B cell (primary cell): ENCODE data around the gene NUP98. TPM values are rescaled to one million over a fixed set of nuclear protein-coding genes. Genes with fewer than 3 reads are reported as not detected.

Experiments used
- ATAC-seq: fragments of 200-7000 bp; cut with Tn5 transposase; one replicate; pipeline ENCODE4 v1.10.0; 2021; ENCODE audit warnings: low read depth, mild to moderate bottlenecking, moderate number of reproducible peaks, moderate library complexity
- CTCF ChIA-PET: fragments of 350-600 bp; sonication (Branson Sonifier 250); formaldehyde crosslinking; loops from one replicate; lab custom pipeline; 2021; ENCODE audit warnings: antibody characterized with exemption, inconsistent platforms; lab: Charles Lee
- POLR2A ChIA-PET: fragments of 350-600 bp; sonication (Branson Sonifier 250); formaldehyde crosslinking; loops from one replicate; lab custom pipeline; 2021; ENCODE audit warnings: antibody characterized with exemption; lab: Charles Lee
- DNase-seq: peaks from one replicate; pipeline ENCODE4 v3.0.0; 2013
- H2AFZ ChIP-seq: 2 replicates; pipeline ENCODE4 v1.6.1; 2012; ENCODE audit warnings: mild to moderate bottlenecking, low read depth, low read length; ENCODE audit not compliant: insufficient read depth, poor library complexity, severe bottlenecking
- H3K27ac ChIP-seq, 2 donors: 1 replicate in 1 of 2; 2 replicates in 1 of 2; pipeline ENCODE4 v1.5.1; 2012 to 2013; ENCODE audit warnings: low read length in 2 of 2, mild to moderate bottlenecking in 2 of 2, moderate library complexity in 1 of 2
- H3K27me3 ChIP-seq, 4 experiments: fragments of 200-600 bp in 1 of 4; sonication (generic) in 1 of 4; replicated peaks in 1 of 4; 1 replicate in 2 of 4; 2 replicates in 2 of 4; pipeline versions ENCODE4 v1.6.1 to v1.7.0; 2013 to 2016; ENCODE audit warnings: low read length in 3 of 4, mild to moderate bottlenecking in 2 of 4, mixed read lengths in 1 of 4, moderate library complexity in 1 of 4; ENCODE audit not compliant: insufficient read depth in 4 of 4, control insufficient read depth in 3 of 4; ENCODE audit errors: control extremely low read depth in 1 of 4
- H3K36me3 ChIP-seq, 2 experiments: replicated peaks in 1 of 2; 1 replicate in 1 of 2; 2 replicates in 1 of 2; pipeline versions ENCODE4 v1.6.1 to v1.7.1; 2013; ENCODE audit warnings: low read length in 1 of 2; ENCODE audit not compliant: insufficient read depth in 2 of 2, control insufficient read depth in 1 of 2; ENCODE audit errors: control extremely low read depth in 1 of 2, extremely low read depth in 1 of 2
- H3K4me1 ChIP-seq, 2 donors: fragments of 200-600 bp in 1 of 2; sonication (generic) in 1 of 2; 1 replicate in 1 of 2; 2 replicates in 1 of 2; pipeline versions ENCODE4 v1.5.1 to v1.6.1; 2013 to 2017; ENCODE audit warnings: low read length in 2 of 2; ENCODE audit not compliant: control insufficient read depth in 2 of 2, insufficient read depth in 2 of 2
- H3K4me2 ChIP-seq: replicated peaks from 2 replicates; pipeline ENCODE3; 2012; ENCODE audit warnings: mild to moderate bottlenecking, low read depth, low read length; ENCODE audit not compliant: poor library complexity, severe bottlenecking
- H3K4me3 ChIP-seq, 5 experiments: fragments of 200-600 bp in 1 of 5; sonication (generic) in 1 of 5; 1 replicate in 3 of 5; 2 replicates in 2 of 5; pipeline versions ENCODE4 v1.5.1 to v1.7.0; 2011 to 2016; ENCODE audit warnings: low read length in 4 of 5, mild to moderate bottlenecking in 4 of 5, low read depth in 2 of 5, control low read depth in 1 of 5, moderate library complexity in 1 of 5; ENCODE audit not compliant: insufficient read depth in 1 of 5; ENCODE audit errors: control extremely low read depth in 1 of 5, extremely low read depth in 1 of 5
- H3K79me2 ChIP-seq: fragments of 200-600 bp; sonication (generic); one replicate; pipeline ENCODE4 v1.6.0; 2016; ENCODE audit warnings: low read length; ENCODE audit not compliant: control insufficient read depth, insufficient read depth
- H3K9ac ChIP-seq: fragments of 200-600 bp; sonication (generic); 2 replicates; pipeline ENCODE4 v1.6.1; 2017; ENCODE audit warnings: mild to moderate bottlenecking, low read length, moderate library complexity
- H3K9me3 ChIP-seq, 3 donors: one replicate each; pipeline versions ENCODE4 v1.6.1 to v1.7.1; 2013; ENCODE audit warnings: low read length in 2 of 3; ENCODE audit not compliant: control insufficient read depth in 2 of 3, insufficient read depth in 1 of 3; ENCODE audit errors: control extremely low read depth in 1 of 3
- H4K20me1 ChIP-seq: 2 replicates; pipeline ENCODE4 v1.6.0; 2012; ENCODE audit warnings: mild to moderate bottlenecking, low read length; ENCODE audit not compliant: insufficient read depth, control insufficient read depth, poor library complexity, severe bottlenecking
- H3K27ac Mint-ChIP-seq: one replicate; pipeline ENCODE4 v1.8.0; 2021; ENCODE audit warnings: mixed read lengths
- H3K27me3 Mint-ChIP-seq: one replicate; pipeline ENCODE4 v1.8.0; 2021; ENCODE audit warnings: mixed read lengths
- H3K4me1 Mint-ChIP-seq: one replicate; pipeline ENCODE4 v1.8.0; 2021; ENCODE audit warnings: mixed read lengths
- H3K4me3 Mint-ChIP-seq: one replicate; pipeline ENCODE4 v1.8.0; 2021; ENCODE audit warnings: mixed read lengths
- H3K9me3 Mint-ChIP-seq: one replicate; pipeline ENCODE4 v1.8.0; 2022; ENCODE audit warnings: mixed read lengths; ENCODE audit not compliant: insufficient read depth
- EZH2 ChIP-seq: IDR thresholded peaks from 2 replicates; pipeline ENCODE4 v1.6.1; 2012; ENCODE audit warnings: borderline replicate concordance, low read depth, mild to moderate bottlenecking, moderate library complexity, low read length; ENCODE audit not compliant: insufficient read depth, poor library complexity, severe bottlenecking
- WGBS: methylation state at CpG from one replicate; pipeline ENCODE4 v1.1.5; 2013; ENCODE audit warnings: missing lambda C conversion rate; ENCODE audit not compliant: insufficient coverage; 5-methylcytosine and 5-hydroxymethylcytosine counted together
- intact Hi-C: fragments of 100-400 bp; cut with micrococcal nuclease; formaldehyde crosslinking; loops from one replicate; pipeline ENCODE4 v1.10.0; 2022
- polyA plus RNA-seq: library from polyadenylated mRNA; depleted of rRNA; stranded (reverse); fragments of >200 nt; gene quantifications from 2 replicates; pipeline ENCODE4 v1.2.3, GENCODE V29; 2012
- total RNA-seq, 2 donors: library from RNA; stranded (reverse); fragments of 120-200 nt in 1 of 2; gene quantifications; 1 replicate in 1 of 2; 2 replicates in 1 of 2; pipeline versions ENCODE4 v1.2.3 to v1.2.4, GENCODE V29; 2013 to 2022
- TF ChIP-seq, protein P1 (sequence below): fragments of 200-600 bp; IDR thresholded peaks from one replicate; pipeline ENCODE4 v1.8.0; 2022; ENCODE audit warnings: antibody characterized with exemption, mild to moderate bottlenecking

NUP98 gene
- total and polyA plus RNA-seq, 2 donors (not counting 1 experiment from before 2014, with no cell fraction given): 99.8 to 111 TPM

- Histone ChIP-seq H3K79me2 (no peaks in the 10 kb centered on the region), H3K36me3 (no peaks in the 10 kb centered on the region), H3K9me3 (peaks cover 0 to 5% (median 0%) of the 10 kb centered on the region in 3 donors), H3K27me3 (peaks cover 0 to 27% (median 12%) of the 10 kb centered on the region in 4 experiments), H3K27ac (no peak overlapping the region), H3K4me2 (no peak overlapping the region), H2AFZ (no peak overlapping the region), H3K9ac (no peak overlapping the region), H3K4me3 (no peak overlapping the region), H4K20me1 (no peaks in the 10 kb centered on the region), H3K4me1 (peaks cover 10 to 14% of the 10 kb centered on the region in 2 donors)
- no peak for TF ChIP-seq EZH2
- TF ChIP-seq, protein P1, sequence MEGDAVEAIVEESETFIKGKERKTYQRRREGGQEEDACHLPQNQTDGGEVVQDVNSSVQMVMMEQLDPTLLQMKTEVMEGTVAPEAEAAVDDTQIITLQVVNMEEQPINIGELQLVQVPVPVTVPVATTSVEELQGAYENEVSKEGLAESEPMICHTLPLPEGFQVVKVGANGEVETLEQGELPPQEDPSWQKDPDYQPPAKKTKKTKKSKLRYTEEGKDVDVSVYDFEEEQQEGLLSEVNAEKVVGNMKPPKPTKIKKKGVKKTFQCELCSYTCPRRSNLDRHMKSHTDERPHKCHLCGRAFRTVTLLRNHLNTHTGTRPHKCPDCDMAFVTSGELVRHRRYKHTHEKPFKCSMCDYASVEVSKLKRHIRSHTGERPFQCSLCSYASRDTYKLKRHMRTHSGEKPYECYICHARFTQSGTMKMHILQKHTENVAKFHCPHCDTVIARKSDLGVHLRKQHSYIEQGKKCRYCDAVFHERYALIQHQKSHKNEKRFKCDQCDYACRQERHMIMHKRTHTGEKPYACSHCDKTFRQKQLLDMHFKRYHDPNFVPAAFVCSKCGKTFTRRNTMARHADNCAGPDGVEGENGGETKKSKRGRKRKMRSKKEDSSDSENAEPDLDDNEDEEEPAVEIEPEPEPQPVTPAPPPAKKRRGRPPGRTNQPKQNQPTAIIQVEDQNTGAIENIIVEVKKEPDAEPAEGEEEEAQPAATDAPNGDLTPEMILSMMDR: no peak
- ChIA-PET POLR2A (no interaction called here), CTCF (no interaction called here)
- intact Hi-C loops: no loop called here
- no peak for ATAC-seq
- Mint-ChIP-seq H3K27me3 (peaks cover 44% of the 10 kb centered on the region), H3K27ac (no peak overlapping the region), H3K4me3 (no peak overlapping the region), H3K9me3 (no peaks in the 10 kb centered on the region), H3K4me1 (peaks cover 10% of the 10 kb centered on the region)
- DNase-seq: no peak
- 86% methylated on average over 1 of the region's 5 CpGs for WGBS
These were observed 158.8 kb downstream of the NUP98 start for GRCh38 chr11:3638513-3638912.

GRCh38 chr11:3637201-3637600 lies 160.2 kb downstream of the NUP98 start:
- no peak overlapping the region for H3K4me3 ChIP-seq
- intact Hi-C loops: no loop called here
- H3K9me3 Mint-ChIP-seq: no peaks in the 10 kb centered on the region
- H3K4me1 ChIP-seq: peaks cover 0 to 6% of the 10 kb centered on the region in 2 donors
- no peak for TF ChIP-seq EZH2
- TF ChIP-seq, protein P1: no peak
- H3K27ac ChIP-seq: no peak overlapping the region
- no peaks in the 10 kb centered on the region for H3K36me3 ChIP-seq
- peaks cover 0 to 16% (median 7%) of the 10 kb centered on the region in 4 experiments for H3K27me3 ChIP-seq
- no peak overlapping the region for H2AFZ ChIP-seq
- DNase-seq (no peak), ATAC-seq (no peak)
- H3K4me1 Mint-ChIP-seq: peaks cover 4% of the 10 kb centered on the region
- H3K9me3 ChIP-seq: peaks cover 0 to 5% (median 0%) of the 10 kb centered on the region in 3 donors
- no peaks in the 10 kb centered on the region for H4K20me1 ChIP-seq
- H3K4me3 Mint-ChIP-seq: no peak overlapping the region
- H3K79me2 ChIP-seq: no peaks in the 10 kb centered on the region
- no peak overlapping the region for H3K27ac Mint-ChIP-seq
- ChIA-PET POLR2A (no interaction called here), CTCF (no interaction called here)
- no peak overlapping the region for H3K9ac ChIP-seq
- WGBS: 80% methylated on average over 10 of the region's 13 CpGs
- no peak overlapping the region for H3K4me2 ChIP-seq
- peaks cover 41% of the 10 kb centered on the region for H3K27me3 Mint-ChIP-seq
